HG03103 (cell line): ENCODE data around the gene CAPZB.

Experiments
- ATAC-seq: cut with Tn5 transposase; IDR thresholded peaks from one replicate; pipeline ENCODE4 v1.9.1; 2021; ENCODE audit warnings: low read depth; ENCODE audit not compliant: unreplicated experiment

The CAPZB gene

GRCh38 chr1:19433719-19433998 is 51.7 kb downstream of the CAPZB start:
- ATAC-seq, result no peak

- ATAC-seq, result no peak
Measured at GRCh38 chr1:19432943-19433718, 52.2 kb downstream of the CAPZB start.

DNA sequence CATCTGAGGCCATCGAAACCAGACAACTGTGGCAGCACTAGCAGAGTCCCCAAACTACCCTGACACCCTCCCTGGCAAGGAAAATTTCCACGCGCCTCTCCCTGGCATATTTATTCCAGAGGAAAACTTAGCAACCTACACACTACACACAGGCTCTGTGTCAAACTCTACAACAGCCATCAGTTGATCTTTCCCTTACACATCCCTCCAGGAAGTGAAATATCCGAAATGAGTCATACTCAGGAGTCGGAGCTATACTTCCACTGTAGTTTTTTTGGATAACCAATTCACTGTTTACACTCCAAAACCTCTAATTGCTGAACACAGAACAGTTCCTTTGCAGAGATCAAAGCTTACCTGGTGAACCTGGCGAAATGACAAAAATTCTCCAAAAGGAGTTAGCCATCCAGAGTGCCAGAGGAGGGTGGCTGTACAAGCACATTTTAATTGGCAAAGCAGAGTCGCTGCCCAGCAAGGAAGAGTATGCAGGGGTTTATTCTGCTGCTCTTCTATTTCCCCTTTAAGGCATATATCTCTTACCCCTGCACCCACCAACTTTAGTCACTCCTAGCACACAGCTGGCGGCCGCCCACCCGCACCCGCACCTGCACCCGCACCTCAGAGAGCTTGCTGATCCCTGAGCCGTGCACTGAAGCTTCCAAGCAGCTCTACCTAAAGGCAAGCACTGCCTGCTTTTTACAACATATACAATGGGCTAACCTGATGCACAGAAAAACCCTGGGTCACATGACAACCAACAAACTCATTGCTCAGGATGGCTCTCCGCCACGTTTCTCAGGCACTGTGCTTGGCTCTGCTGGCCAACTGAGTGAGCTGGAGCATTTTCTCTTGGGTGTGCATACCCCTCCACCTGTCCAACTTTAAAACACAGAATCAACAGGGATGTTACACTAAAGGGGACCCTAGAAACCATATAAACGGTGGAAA is 54.9 kb downstream of the CAPZB start:
- ATAC-seq, result no peak

DNA sequence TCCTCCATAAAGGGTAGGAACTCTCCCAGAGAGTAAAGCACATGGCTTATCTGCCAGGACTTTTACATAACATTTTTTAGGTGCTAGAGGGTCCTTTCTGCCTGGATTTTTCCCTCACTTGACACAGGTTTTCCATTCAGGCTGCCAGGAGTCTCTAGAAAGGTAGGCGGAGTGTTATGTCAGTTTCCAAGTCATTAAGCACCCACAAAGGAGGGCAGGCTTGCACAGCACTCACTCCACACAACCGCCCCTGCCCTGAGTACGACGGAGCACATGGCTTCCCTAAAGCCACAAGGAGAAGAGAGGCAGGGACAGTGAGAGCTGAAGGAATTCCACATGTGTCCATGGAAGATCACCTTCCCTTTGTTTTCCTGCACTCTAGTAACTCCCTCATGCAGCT is 55.7 kb downstream of the CAPZB start:
- ATAC-seq, result no peak

DNA sequence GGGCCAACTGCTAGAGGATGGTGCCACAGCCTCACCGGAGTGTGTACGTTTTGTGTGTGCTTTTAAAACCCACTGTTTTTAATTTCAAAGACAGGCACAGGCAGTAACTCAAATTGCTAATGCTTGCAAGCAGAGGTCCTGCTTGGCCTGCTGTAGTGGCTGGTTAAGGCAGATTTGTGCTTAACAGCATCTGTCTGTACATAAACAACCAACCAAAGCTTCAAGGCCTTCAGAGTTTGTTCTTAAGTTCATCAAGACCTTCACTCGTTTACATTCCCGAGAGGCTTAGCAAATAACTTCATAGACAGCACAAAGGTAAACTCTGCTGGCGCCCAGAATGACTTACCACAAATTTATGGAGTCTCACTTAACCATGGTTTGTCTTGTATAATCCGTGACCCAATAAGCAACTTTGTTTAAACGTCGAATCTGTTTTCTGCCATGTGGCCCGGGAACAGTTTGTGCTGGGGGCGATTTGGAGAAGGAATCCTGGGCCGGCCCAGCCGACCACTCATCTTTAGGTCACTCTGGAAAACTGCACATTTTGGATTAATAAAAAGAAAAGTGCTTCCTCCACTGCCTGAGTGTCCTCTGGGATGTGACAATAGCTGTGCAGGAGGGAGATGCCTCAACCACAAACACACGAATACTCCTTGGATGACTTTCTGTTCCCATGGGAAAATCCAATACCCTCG is 58.1 kb downstream of the CAPZB start:
- no peak for ATAC-seq

GRCh38 chr1:19426294-19427086 is 58.8 kb downstream of the CAPZB start:
- no peak for ATAC-seq

DNA sequence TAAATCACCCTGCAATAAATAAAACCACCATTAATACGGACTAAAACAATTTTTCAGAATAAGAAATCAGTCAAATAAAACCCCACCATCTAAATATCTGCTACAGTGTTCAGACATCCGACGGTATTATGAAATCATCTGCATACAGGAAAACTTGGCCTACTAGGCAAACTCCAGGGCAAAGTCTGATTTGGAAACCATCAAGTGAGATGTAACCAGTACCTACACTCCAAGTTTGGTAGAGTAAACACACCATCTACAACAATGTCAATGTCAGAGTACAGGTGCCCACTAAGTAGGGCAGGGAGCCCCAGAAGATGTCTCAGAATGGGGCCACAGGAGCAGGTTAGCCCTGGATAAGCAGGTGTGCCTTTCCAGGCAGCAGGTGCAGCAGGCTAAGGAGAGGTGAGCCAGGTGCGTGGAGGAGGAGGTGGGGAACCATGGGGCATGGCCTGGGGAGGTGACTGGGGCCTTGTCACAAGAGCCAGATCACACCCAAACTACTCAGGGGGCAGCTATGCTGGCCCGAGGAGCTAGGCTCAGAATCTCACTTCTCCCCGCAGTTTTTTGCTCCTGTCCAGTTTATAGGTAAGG is 59.6 kb downstream of the CAPZB start:
- ATAC-seq, result no peak

GRCh38 chr1:19424651-19425570 is 60.4 kb downstream of the CAPZB start:
- no peak for ATAC-seq

GRCh38 chr1:19423130-19423529 is 62.2 kb downstream of the CAPZB start:
- ATAC-seq, result no peak

DNA sequence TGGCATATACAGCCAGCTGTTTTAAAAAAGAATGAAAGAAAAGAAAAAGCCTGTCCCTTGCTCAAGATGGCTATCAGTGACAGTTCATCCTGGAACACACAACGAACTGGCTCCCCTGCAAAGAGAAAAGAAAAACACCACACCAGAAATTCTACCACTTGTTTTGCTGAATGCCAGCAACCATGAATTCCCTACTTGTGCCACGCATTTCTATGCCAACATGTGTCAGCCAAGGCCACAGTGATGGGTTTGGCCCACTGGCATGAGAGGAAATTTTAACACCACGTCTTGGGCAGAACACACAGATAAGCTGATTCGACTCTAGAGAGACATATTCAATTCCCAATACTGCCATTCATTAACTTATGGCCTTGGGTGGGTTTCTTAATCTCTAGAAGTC is 64.0 kb downstream of the CAPZB start:
- no peak for ATAC-seq

DNA sequence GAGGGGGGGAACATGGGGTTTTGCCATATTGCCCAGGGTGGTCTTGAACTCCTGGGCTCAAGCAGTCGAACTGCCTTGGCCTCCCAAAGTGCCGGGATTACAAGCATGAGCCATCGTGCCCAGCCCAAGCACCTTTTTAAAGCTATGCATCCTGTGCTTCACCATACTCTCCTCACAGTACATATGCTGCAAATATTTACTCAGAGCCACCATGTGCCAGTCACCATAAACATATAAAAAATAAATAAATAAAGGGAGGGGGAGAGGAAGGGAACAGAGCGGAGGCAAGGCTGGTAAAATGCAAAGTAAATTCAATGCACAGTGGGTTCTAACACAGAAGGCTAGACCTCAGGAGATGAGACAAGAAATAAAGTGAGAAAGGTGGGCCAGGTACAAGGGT is 64.7 kb downstream of the CAPZB start:
- no peak for ATAC-seq

GRCh38 chr1:19419691-19420090 is 65.6 kb downstream of the CAPZB start:
- ATAC-seq, result no peak

DNA sequence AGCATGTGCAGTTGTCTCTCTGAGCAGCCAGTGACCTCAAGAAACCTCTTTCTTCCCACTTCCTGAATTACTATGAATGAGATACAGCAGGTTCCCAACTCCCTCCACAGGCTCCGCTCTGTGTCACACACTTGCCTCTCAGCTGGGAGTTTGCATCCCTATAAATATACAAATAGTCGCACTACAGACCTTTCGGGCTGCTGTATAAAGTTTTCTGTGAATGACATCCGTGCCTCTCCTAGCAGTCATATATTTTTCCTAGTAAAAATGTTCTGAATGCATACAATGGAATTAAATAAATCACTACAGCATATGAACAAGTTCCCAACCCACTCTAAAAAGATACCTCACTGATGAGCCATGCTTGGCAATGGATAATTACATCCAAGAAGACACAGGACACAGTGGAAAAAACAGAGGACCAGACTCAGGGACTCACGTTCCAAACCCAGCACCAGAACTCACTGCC is 66.8 kb downstream of the CAPZB start:
- no peak for ATAC-seq

DNA sequence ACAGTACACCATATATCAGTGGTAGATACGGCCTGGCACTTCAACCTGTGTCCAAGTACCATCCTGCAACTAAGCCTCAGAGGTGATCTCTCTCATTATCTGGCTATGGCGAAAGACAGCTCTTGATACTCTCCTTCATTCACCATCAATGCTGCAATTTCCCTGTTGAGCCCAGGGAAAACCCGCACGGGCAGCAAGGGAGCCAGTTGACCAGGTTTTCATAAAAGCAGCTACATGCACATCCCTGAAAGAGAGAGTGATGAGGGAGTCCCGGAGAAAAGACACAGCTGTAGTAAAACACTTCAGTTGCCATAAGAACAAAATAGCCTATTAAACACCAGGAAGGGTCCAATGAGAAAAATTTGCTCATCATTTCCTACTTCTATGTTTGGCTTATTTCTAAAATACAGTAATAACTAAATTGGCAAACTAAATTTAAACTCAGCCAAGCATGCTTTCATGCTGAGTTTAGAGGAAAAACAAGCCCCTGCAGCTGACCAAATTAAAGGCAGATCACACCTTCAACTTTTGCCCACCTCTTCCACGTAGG is 68.3 kb downstream of the CAPZB start:
- ATAC-seq, result no peak

DNA sequence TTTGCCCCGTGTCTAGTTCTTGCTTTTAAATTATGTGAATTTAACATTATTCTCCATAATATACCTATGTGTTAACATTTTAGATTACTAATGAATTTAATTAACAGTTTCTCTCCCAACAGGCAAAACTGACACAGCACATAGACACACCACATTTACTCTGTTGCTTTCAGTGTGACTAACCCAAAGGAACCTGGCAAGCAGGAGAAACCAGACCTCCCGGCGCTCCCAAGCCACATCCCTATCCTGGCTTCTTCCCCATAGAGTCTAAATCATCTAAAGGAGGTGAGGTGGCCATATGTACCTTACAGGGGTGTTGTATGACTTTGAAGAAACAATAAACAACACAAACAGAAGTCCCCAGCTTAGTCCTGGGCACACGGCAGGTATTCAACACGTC is 69.2 kb downstream of the CAPZB start:
- ATAC-seq, result no peak

DNA sequence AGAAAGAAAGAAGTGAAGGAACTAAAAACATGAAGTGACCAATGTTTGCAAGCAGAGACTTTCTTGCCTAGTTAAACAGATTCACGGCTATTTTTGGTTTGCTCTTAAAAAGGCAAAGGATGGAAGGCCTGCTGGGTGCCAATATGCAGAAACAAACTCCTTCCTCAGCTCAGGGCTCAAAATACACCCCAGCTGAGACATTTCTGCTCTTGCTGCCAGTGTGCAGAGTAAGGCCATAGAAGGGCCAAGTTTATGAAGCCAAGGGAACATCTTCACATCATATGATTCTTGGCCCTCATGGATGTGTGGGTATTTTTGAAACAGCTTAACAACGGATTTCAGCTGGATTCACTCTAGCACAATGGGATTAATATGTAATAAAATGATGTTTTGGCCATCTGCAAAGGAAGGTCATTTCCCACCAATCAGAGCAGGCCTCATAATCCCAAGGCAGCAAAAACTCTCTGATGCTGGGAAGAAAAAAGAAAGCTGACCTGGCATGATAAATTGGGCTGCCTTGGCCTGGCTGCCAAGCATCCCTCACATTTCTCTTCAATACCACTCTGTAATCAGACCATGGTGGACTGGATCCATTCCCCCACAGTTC is 70.7 kb downstream of the CAPZB start:
- ATAC-seq, result no peak

- no peak for ATAC-seq
Measured at GRCh38 chr1:19413999-19414398, 71.3 kb downstream of the CAPZB start.

DNA sequence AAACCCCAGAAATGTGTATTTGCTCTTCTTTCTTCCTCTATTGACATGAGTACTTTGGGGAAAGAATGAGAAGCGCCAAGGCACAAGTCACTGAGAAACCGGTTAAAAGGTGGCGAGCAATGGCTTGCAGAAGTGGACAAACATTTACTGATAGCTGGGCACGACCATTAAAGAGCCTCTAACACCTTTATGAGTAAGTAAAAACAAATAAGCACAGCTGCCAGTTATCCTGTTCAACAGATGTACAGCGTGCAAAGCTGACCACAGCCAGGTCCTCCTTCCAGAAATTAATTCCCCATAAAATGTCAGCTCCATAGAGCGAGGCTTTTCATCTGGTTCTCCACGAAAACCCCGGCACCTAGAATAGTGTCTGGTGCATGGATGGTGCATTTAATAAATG is 72.7 kb downstream of the CAPZB start:
- ATAC-seq, result no peak
